Prostate gland (tissue), 2 donors: Measurements from ENCODE around the gene CRYGS.

Source experiments
- CTCF ChIP-seq, 4 experiments: fragments of 200-600 bp in 2 of 4; fragments of 450-650 bp in 2 of 4; sonication (generic) in 2 of 4; IDR thresholded peaks; 1 replicate in 3 of 4; 2 replicates in 1 of 4; pipeline ENCODE4 v1.5.1; 2016 to 2019; ENCODE audit warnings: antibody characterized with exemption in 4 of 4, mild to moderate bottlenecking in 2 of 4, moderate library complexity in 2 of 4
- POLR2A ChIP-seq: fragments of 450-650 bp; IDR thresholded peaks from one replicate; pipeline ENCODE4 v1.6.1; 2016; ENCODE audit warnings: antibody characterized with exemption, mild to moderate bottlenecking
- POLR2AphosphoS5 ChIP-seq: sonication (generic); formaldehyde crosslinking; IDR thresholded peaks from one replicate; pipeline ENCODE4 v1.6.1; 2017; ENCODE audit warnings: antibody characterized with exemption

GRCh38 chr3:186571644-186572013 is 27.4 kb upstream of the CRYGS start:
- TF ChIP-seq CTCF (IDR thresholded peaks at IDR 0.05) (no peak), POLR2AphosphoS5 (no peak), POLR2A (no peak)
